ENCODE data around the gene FRMD4A.
"Not testable (repeated sequence)": the region's sequence is repeated elsewhere in the genome, so short reads cannot be mapped to it uniquely, and the experiment has no call there.

The FRMD4A gene

DNA sequence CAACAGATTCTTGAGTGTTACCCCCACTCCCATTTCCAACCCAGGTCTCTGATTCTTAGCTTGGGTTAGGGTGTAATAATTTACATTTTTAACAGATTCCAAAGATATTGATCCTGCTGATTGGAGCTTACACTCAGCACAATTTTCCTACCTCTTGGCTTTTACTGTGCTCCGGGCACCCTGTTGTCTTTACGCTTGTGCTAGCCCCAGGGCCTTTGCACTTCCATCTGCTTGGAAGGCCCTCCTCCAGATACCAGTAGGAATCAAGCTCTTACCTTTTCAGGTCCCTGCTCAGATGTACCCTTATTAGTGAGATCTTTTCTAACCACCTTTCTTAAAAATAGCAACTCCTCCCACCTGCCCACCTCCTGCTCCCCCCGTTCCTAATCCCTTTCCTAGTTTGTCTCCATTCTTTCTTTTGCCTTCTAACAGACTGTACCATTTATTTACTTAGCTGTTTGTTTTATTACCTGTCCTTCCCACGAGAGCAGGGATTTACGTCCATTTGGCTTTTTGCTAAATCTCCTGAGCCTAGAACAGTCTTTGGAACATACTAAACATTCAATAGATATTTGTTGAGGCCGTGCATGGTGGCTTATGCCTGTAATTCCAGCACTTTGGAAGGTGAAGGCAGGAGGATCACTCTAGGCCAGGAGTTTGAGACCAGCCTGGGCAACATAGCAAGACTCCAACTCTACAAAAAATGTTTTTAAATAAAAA, 427.7 kb downstream of the FRMD4A start:
- DNase-seq: no peak

GRCh38 chr10:13899941-13900340, 430.8 kb downstream of the FRMD4A start:
- no peak for DNase-seq

DNA sequence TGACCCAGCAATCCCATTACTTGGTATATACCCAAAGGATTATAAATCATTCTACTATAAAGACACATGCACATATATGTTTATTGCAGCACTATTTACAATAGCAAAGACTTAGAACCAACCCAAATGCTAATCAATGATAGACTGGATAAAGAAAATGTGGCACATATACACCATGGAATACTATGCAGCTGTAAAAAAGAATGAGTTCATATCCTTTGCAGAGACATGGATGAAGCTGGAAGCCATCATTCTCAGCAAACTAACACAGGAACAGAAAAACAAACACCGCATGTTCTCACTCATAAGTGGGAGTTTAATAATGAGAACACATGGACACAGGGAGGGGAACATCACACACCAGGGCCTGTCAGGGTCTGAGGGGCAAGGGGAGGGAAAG, 434.6 kb downstream of the FRMD4A start:
- DNase-seq: not testable (repeated sequence)

DNA sequence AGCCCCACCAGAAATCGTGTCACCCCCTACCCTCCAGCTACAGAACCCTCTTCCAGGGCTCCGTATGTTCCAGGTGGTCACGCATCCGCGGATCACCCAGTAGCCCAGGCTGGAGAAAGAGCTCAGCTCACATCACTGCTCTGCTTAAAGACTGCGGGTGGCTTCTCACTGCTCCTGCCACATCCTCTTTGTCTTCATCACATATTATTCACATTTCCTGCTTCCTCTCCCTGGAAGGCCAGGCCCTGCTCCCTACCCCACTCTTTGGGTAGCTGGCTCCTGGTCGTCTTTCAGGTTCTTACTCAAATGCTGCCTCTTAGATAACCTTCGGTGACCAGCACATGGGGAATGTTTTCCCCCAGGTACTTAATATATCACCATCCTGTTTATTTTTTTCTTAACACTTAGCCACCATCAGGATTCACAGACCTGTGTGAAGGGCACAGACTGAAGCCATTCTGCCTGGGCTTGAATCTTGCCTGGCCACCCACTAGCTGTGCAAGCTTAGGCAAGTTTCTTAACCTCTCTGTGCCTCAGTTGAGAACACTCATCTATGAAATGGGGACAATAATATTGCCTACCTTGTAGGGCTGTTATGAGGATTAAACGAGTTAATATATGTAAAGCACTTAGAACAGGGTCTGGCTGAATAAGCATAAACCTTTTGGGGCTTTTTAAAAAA, 436.2 kb downstream of the FRMD4A start:
- DNase-seq: no peak

- DNase-seq: no peak
These were observed 436.8 kb downstream of the FRMD4A start for GRCh38 chr10:13893926-13894325.

GRCh38 chr10:13892871-13893270, 437.9 kb downstream of the FRMD4A start:
- DNase-seq: no peak

DNA sequence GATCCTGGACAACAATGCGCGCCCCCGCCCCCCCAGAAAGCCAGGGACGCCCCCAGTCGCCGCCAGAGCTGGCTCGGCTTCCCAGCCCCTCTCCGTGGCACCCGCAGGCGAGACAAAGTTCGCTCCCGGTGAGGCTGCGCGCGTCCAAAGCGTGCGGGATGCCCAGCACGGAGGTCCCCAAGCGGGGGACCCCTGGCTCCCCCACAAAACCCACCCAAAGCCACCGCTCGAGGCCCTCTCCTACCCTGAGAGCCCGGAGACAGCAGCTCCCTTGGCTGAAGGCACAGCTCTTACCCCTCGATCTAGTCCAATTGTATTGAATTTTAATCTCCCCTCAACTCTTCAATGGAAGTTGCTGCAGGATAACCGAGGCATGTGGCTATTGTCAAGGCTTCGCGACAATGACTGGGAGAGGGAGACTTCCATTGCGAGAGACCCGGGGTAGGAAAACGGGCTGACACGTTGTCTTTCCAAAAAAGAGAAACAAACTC, 438.7 kb downstream of the FRMD4A start:
- DNase-seq: no peak

DNA sequence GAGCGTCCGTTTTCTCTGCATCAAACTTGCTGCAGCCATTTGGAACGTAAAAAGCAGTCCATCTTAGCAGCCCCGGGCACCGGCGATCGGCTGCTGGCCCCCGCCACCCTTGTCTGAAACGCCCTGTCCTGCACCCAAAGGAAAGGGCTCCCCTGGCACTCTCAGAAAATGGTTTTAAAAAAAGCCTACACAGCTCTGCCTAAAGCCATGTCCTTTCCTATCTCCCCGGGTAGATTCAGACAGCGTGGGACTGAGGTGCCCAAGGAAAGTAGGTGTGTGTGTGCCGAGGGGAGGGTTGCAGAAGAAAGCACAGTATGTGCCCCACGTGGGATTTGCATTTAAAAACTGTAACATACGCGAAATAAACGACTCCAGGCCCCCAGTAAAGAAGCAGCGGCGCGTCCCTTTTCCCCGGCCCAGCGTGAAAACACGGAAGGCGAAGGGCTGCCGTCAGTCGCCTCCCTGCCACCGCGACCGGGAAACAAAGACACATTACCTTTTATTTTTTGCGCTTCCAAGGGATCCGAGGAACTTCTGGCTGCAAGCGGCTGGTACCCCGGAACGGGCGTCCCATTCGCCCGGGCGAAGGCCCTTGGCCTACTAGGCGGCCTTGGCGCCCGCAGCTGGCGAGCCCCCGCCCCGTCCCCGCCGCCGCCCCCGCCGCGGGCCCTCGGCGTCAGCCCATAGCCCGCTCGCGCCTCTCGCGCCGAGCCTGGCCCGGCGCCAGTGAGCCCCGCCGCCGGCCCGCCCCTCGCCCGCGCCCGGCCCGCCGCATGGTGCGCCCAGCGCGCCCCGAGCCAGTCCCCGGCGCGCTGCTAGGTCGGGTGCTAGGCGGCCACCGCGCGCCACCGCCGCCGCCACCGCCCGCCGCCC, 439.4 kb downstream of the FRMD4A start:
- DNase-seq: no peak

- no peak for DNase-seq
These were observed 440.2 kb downstream of the FRMD4A start for GRCh38 chr10:13890233-13891127.

DNA sequence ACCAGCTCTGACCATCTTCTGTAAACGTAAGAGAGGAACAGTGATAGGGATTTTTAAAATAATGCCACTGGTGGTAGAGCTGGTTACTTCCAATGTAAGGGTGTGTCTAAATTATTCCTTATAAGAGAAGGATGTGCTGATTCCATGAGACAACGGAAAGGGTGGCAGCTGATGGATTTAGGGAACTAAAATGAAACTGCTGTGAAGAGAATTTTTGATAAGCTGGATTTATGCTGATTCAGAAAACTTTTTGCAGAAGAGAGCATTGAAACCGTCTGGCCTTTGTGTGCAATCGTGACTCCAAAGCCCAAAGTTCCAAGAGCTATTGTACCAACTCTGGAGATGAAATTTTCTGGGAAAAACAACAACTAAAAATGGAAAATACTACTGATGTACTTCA, 443.0 kb downstream of the FRMD4A start:
- DNase-seq: no peak

GRCh38 chr10:13885238-13885990, 445.3 kb downstream of the FRMD4A start:
- no peak for DNase-seq

DNA sequence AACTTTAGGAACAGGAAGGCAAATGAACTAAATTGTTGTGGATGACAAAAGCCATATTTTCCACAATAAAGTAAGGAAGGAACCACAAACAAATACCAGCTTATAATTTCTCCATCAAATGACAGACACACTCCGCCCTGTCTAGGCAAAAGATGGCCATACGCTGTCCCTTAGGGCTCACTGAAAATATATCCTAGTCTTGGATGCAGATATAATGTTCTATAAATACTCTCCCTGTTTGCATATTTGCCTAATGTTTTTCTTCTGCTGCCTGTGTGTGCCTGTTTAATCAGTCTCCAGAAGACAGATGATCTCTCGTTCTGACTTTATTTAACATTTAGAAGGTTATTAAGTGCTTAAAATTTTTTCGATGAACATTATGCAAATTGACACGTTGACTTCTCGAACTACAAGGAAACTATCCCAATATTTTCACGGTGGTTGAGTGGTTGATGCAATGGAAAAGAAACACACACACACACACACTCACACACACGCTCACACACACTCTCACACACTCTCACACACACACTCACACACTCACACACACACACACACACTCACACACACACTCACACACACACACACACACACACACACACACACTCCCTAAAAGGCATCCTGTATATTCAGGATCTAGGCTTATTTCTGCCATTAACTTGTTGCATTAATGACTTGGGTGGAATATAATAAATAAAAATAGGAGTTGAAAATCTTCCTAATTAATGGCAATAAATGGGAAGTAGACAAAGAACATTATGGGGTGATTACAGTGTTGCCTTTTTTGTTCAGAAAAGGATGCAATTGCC, 446.9 kb downstream of the FRMD4A start:
- DNase-seq: no peak

- no peak for DNase-seq
These were observed 448.5 kb downstream of the FRMD4A start for GRCh38 chr10:13882119-13882711.

DNA sequence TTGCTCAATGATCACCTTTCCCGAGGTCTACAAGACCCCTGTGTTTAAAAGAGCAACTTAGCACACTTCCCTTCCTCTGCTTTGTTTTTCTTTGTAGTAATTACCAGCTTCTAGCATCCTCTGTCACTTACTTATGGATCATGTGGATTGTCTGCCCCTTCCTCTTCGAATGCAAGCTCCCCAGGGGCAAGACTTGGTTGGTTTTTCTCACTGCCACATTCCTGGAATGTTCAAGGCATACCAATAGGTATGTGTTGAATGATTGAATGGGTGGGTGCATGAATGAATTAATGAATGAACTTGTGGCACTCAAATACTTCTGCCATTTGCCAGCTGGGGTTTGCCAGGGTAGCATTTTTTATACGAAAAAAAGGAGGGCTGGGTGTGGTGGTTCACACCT, 450.0 kb downstream of the FRMD4A start:
- DNase-seq: no peak

DNA sequence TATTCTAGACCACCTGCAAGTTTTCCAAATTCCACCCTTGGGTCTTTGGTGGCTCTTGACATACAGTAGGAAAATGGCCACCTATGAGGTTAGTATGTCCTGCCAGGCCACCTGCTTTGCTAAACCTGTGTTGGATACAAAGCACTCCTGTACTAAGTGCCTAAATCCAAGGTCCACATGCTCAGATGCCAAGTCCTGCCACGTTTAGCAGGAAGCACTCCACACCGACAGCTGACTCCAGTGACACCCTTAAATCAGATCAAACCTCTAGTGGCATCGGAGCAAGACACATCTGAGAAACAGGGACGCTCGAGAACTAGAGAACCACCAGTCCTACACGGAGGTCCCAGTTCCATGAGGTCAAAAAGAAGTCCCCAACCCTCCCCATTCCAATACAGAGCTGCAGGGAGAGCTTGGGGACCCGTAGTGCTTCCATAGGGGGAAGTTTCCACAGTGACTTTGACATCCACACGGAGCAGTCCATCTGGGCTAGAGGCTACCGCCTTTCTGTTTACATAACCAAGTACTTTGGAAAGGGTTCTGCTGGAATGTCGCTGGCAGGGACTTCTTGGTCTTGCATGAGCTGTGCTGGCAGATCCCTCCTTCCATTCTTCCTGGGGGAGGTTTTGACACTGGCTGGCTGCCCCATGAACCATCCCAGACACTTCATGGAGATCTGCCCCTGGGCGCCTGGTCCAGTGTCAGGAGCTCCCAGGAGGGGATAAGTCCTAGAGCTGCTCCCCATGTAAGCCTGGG, 453.4 kb downstream of the FRMD4A start:
- DNase-seq: no peak

GRCh38 chr10:13873196-13873595, 457.5 kb downstream of the FRMD4A start:
- DNase-seq: no peak

DNA sequence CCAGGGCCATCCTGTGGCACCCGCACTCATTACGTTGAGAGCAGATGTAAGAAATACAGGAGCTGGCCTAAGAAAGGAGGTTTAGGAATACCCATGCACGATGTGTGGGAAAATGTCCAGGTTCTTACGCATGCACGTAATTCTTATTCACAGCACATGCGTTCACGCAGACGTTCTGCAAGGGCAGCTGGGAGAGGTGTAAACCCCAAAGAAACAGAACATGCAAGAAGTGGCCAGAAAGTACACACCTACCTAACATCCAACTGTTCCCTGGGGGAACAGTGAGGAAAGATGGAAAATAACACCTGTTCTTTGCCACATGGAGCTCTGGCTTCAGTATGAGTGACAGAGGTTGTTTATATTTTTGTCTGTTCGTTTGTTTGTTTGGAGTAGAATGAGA, 458.3 kb downstream of the FRMD4A start:
- DNase-seq: no peak

- no peak for DNase-seq
These were observed 458.9 kb downstream of the FRMD4A start for GRCh38 chr10:13871776-13872175.

DNA sequence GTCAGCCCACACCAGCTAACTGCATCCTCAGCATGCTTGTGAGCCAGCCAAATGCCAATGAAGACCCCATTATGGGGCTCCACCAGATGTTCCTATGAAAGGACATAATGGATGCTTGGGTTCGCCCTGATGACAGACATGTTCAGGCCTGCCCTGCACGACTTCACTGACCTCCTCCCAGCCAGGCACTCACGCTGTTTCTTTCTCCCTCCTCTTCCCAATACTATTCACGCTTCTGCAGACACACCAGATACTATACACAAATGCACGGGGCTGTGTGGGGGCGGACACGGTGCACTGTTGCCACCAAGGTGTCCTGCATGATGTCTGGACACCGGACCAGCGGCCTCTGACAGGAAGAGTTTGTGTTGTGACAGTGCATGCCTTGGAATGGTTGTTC, 459.7 kb downstream of the FRMD4A start:
- no peak for DNase-seq

GRCh38 chr10:13869295-13869664, 461.4 kb downstream of the FRMD4A start:
- DNase-seq: no peak
